Mucosa of descending colon (tissue), 3 donors: ENCODE measurements around the gene EDDM13. TPM values are rescaled to one million over a fixed set of nuclear protein-coding genes. Genes with fewer than 3 reads are reported as not detected.

Experiments
- ATAC-seq: fragments of 200-7000 bp; cut with Tn5 transposase; one replicate; pipeline ENCODE4 v1.9.1; 2020; ENCODE audit warnings: mild to moderate bottlenecking, moderate library complexity
- DNase-seq, 3 donors: peaks; one replicate each; pipeline ENCODE4 v3.0.0-alpha.2; 2020
- H3K36me3 ChIP-seq: fragments of 200-600 bp; one replicate; pipeline ENCODE4 v1.8.0; 2021; ENCODE audit warnings: low read depth, mild to moderate bottlenecking
- H3K4me1 ChIP-seq: fragments of 200-600 bp; one replicate; pipeline ENCODE4 v1.8.0; 2021; ENCODE audit warnings: low read depth, mild to moderate bottlenecking
- H3K4me3 ChIP-seq: fragments of 200-600 bp; one replicate; pipeline ENCODE4 v1.8.0; 2021; ENCODE audit warnings: mild to moderate bottlenecking
- H3K9me3 ChIP-seq: fragments of 200-600 bp; one replicate; pipeline ENCODE4 v1.8.0; 2021; ENCODE audit warnings: mild to moderate bottlenecking
- intact Hi-C, 2 donors: fragments of 100-400 bp; cut with DNase I in 1 of 2; cut with micrococcal nuclease in 1 of 2; formaldehyde crosslinking; loops; one replicate each; pipeline versions ENCODE4 v1.11.0 to v1.11.1; 2022; cut with DNase I, micrococcal nuclease
- total RNA-seq, 3 donors: library from RNA; stranded (reverse); fragmentation: NEBNext Ultra II Directional in 2 of 3; extraction: Animal tissue kit (Norgen Biotek cat#: 25700) in 2 of 3; gene quantifications; one replicate each; pipeline versions ENCODE4 v1.2.1 to v1.2.4, GENCODE V29; 2021 to 2023
- TF ChIP-seq, protein P1 (sequence below): fragments of 200-600 bp; IDR thresholded peaks from one replicate; pipeline ENCODE4 v1.8.0; 2022; ENCODE audit warnings: antibody characterized with exemption, mild to moderate bottlenecking
- donor health status: DM: no; HTN: no; CAD: no; lungs with moderate emphysema.
- donor health status: DM: no; HTN: no; CAD: no.
- donor health status: DM: no; HTN: yes; CAD: no.

The EDDM13 gene
- total RNA-seq, 3 donors from 2014 or later: not detected

DNA sequence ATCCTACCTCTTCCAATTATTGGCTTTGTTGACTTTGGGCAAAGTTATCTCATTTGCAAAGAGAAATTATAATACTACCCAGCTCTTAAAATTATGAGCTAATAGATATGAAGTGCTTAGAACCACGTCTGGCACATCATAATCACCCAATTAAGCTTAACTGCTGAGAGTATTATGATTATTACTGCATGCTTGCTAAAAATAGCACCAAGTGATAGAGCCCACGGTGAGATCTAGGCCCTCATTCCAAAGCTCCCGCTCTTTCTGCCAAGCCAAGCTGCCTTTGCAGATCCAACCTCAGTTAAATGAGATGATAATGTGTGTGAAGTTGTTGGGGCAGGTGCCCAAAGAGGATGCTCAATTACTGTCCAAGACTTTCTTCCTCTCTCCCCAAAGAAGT lies 6.5 kb upstream of the EDDM13 start:
- H3K9me3 ChIP-seq: no peaks in the 10 kb centered on the region
- no peaks in the 10 kb centered on the region for H3K4me1 ChIP-seq
- no peak for ATAC-seq
- no peak overlapping the region for H3K4me3 ChIP-seq
- no peak for DNase-seq
- intact Hi-C loops: no loop called here
- H3K36me3 ChIP-seq: no peaks in the 10 kb centered on the region
- TF ChIP-seq, protein P1, sequence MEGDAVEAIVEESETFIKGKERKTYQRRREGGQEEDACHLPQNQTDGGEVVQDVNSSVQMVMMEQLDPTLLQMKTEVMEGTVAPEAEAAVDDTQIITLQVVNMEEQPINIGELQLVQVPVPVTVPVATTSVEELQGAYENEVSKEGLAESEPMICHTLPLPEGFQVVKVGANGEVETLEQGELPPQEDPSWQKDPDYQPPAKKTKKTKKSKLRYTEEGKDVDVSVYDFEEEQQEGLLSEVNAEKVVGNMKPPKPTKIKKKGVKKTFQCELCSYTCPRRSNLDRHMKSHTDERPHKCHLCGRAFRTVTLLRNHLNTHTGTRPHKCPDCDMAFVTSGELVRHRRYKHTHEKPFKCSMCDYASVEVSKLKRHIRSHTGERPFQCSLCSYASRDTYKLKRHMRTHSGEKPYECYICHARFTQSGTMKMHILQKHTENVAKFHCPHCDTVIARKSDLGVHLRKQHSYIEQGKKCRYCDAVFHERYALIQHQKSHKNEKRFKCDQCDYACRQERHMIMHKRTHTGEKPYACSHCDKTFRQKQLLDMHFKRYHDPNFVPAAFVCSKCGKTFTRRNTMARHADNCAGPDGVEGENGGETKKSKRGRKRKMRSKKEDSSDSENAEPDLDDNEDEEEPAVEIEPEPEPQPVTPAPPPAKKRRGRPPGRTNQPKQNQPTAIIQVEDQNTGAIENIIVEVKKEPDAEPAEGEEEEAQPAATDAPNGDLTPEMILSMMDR: no peak

DNA sequence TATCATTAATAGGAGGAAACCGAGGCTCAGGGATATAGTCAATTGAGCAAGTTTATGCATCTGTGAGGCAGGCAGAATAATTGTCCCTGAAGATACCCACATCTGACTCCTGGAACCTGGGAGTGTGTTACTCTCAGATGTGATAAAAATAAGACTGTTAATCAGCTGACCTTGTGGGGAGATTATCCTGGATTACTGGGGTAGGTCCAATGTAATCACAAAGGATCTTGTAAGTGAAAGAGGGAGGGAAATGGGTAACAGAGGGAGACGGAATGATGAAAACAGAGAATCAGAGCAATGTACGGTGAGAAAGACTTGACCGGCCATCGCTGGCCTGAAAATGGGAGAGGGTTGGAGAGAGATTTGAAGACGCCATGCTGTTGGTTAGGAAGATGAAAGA lies 3.2 kb upstream of the EDDM13 start:
- intact Hi-C loops: no loop called here
- no peaks in the 10 kb centered on the region for H3K36me3 ChIP-seq
- H3K4me3 ChIP-seq: no peak overlapping the region
- ATAC-seq (no peak), DNase-seq (no peak)
- no peaks in the 10 kb centered on the region for H3K4me1 ChIP-seq
- TF ChIP-seq, protein P1: no peak
- no peaks in the 10 kb centered on the region for H3K9me3 ChIP-seq

DNA sequence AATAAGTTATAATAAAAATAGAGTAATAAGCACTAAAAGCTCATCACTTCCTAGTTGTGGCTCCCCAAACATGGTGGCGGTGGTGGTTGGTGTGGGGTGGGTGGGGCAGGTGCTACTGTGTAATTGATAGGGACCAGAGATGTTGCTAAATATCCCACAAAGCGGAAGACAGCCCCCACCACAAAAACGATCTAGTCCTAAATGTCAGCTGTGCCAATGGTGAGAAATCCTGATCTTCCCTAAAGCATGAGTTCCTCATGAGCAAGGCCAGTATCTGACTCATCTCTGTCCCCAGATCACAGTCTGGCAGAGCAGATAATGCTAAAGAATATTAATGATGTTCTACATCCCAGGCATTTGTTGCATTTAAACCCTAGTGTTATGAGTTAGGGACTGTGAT lies 1.9 kb upstream of the EDDM13 start:
- peak in 1 of 3 donors; percentile 6 for DNase-seq
- TF ChIP-seq, protein P1: no peak
- no peak for ATAC-seq
- no peaks in the 10 kb centered on the region for H3K4me1 ChIP-seq
- no peak overlapping the region for H3K4me3 ChIP-seq
- intact Hi-C loops: no loop called here
- no peaks in the 10 kb centered on the region for H3K9me3 ChIP-seq
- H3K36me3 ChIP-seq: no peaks in the 10 kb centered on the region

DNA sequence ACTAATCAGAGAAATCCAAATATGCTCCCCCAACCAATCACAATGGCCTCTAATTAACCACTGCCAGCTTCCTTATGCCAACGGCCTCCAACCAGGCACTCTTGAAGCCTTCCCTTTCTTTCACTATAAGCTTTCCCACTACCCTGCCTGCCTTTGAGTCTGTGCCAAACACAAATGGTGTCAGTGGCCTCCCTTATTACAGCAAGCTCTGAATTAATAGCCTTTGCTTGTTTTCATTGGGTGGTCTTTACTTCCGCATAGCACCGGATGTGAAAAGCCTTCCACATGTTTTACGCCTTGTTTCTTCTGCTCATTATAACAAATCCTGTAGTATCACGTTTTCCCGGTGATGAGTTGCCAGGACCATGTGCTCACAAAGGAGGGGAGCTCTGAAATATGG lies 1.4 kb upstream of the EDDM13 start:
- TF ChIP-seq, protein P1: no peak
- DNase-seq (no peak), ATAC-seq (no peak)
- Histone ChIP-seq H3K4me1 (no peaks in the 10 kb centered on the region), H3K4me3 (no peak overlapping the region), H3K36me3 (no peaks in the 10 kb centered on the region), H3K9me3 (no peaks in the 10 kb centered on the region)
- intact Hi-C loops: no loop called here

DNA sequence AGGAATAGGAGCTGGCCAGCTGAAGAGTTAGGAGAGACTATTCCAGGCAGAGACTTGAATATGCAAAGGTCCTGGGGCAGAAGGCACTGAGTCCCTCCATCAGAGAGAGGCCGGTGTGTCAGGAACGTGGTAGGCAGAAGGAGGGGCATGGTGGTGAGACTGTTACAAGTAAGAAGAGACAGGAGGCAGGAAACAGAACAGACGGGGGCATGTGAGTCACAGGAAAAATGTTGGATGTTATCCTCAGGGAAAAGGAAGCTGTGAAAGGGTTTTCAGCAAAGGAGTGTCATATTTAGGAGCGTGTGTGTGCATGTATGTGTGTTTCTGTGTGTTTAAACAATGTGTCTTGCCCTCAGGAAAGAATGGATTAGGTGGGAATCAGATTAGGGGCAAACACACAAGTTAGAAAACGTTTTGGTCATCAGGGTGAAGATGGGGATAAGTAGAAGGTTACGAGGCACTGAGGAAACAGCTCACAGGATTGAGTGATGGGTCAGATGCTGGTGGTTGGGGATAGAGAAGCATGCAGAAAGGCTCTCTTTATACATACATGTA lies 1.1 kb downstream of the EDDM13 start:
- TF ChIP-seq, protein P1: no peak
- H3K9me3 ChIP-seq: no peaks in the 10 kb centered on the region
- intact Hi-C loops: no loop called here
- no peak for DNase-seq
- no peak for ATAC-seq
- H3K36me3 ChIP-seq: no peaks in the 10 kb centered on the region
- no peaks in the 10 kb centered on the region for H3K4me1 ChIP-seq
- no peak overlapping the region for H3K4me3 ChIP-seq

DNA sequence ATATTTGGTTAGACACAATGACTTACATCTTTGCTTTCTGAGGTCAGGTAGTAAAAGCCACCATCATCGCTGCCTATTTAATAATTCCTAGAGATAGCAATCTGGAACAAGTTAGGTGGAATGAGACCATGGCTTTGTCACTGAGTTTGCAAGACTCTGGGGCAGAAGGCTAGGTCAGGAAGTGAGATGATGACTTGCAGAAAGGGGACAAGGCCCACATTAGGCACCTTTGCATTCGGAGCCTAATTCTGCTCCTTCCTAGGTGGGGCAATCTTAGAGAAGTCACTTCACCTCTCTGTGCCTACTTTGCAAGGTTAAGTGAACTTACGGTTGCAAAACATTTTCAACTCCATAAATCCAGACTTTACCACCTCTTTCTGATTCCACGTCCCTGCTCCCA lies 10.3 kb downstream of the EDDM13 start:
- Histone ChIP-seq H3K9me3 (no peaks in the 10 kb centered on the region), H3K36me3 (no peaks in the 10 kb centered on the region), H3K4me3 (no peak overlapping the region), H3K4me1 (no peaks in the 10 kb centered on the region)
- ATAC-seq: no peak
- intact Hi-C loops: no loop called here
- TF ChIP-seq, protein P1: no peak
- DNase-seq: no peak
